MM.1S (cell line): ENCODE data around the gene CD8A.

ENCODE experiments used
- DNase-seq: peaks from one replicate; pipeline ENCODE4 v3.0.0-alpha.2; 2015
- H2AFZ ChIP-seq: fragments of 300-600 bp; sonication (generic); 2 replicates; pipeline ENCODE4 v1.6.0; 2016; ENCODE audit warnings: antibody characterized with exemption, low read length
- H3F3A ChIP-seq: fragments of 300-600 bp; sonication (generic); 2 replicates; pipeline ENCODE4 v1.6.1; 2016; ENCODE audit warnings: mild to moderate bottlenecking, antibody characterized with exemption, low read length, moderate library complexity, mixed read lengths; ENCODE audit not compliant: insufficient read depth
- H3K27ac ChIP-seq: fragments of 300-600 bp; sonication (generic); 2 replicates; pipeline ENCODE4 v1.5.1; 2016; ENCODE audit warnings: mild to moderate bottlenecking, low read length
- H3K27me3 ChIP-seq: fragments of 300-600 bp; sonication (generic); replicated peaks from 2 replicates; pipeline ENCODE4 v1.6.0; 2016; ENCODE audit warnings: low read length; ENCODE audit not compliant: insufficient read depth
- H3K36me3 ChIP-seq: fragments of 300-600 bp; sonication (generic); replicated peaks from 2 replicates; pipeline ENCODE4 v1.6.1; 2016; ENCODE audit warnings: mild to moderate bottlenecking, low read length, mixed read lengths; ENCODE audit not compliant: insufficient read depth
- H3K4me1 ChIP-seq: fragments of 300-600 bp; sonication (generic); 2 replicates; pipeline ENCODE4 v1.6.1; 2016; ENCODE audit warnings: low read length, mixed read lengths
- H3K4me2 ChIP-seq: fragments of 300-600 bp; sonication (generic); 2 replicates; pipeline ENCODE4 v1.6.0; 2016; ENCODE audit warnings: low read depth, low read length
- H3K4me3 ChIP-seq: fragments of 300-600 bp; sonication (generic); 2 replicates; pipeline ENCODE4 v1.5.1; 2016; ENCODE audit warnings: low read length, mixed read lengths
- H3K79me2 ChIP-seq: fragments of 300-600 bp; sonication (generic); 2 replicates; pipeline ENCODE4 v1.6.1; 2016; ENCODE audit warnings: mixed run types, low read length, mixed read lengths
- H3K9ac ChIP-seq: fragments of 300-600 bp; sonication (generic); 2 replicates; pipeline ENCODE4 v1.6.1; 2016; ENCODE audit warnings: low read length, mixed read lengths
- H3K9me2 ChIP-seq: fragments of 300-600 bp; sonication (generic); replicated peaks from 2 replicates; pipeline ENCODE4 v1.6.1; 2016; ENCODE audit warnings: mild to moderate bottlenecking, low read length, mixed read lengths; ENCODE audit not compliant: insufficient read depth
- H3K9me3 ChIP-seq: fragments of 300-600 bp; sonication (generic); replicated peaks from 2 replicates; pipeline ENCODE4 v1.6.1; 2016; ENCODE audit warnings: mild to moderate bottlenecking, low read length, mixed read lengths; ENCODE audit not compliant: insufficient read depth
- H4K20me1 ChIP-seq: fragments of 300-600 bp; sonication (generic); 2 replicates; pipeline ENCODE4 v1.6.1; 2016; ENCODE audit warnings: mild to moderate bottlenecking, low read length, moderate library complexity, mixed read lengths; ENCODE audit not compliant: insufficient read depth
- EZH2 ChIP-seq: fragments of 300-600 bp; sonication (generic); optimal IDR thresholded peaks from 2 replicates; pipeline ENCODE3; 2017; ENCODE audit warnings: low read depth, mild to moderate bottlenecking, antibody characterized with exemption, low read length, mixed read lengths
- EZH2phosphoT487 ChIP-seq: fragments of 300-600 bp; sonication (generic); IDR thresholded peaks from 2 replicates; pipeline ENCODE4 v1.6.1; 2018; ENCODE audit warnings: antibody characterized with exemption, low read length
- TF ChIP-seq, protein P1 (sequence below): fragments of 300-600 bp; sonication (generic); IDR thresholded peaks from 2 replicates; pipeline ENCODE4 v1.5.1; 2016; ENCODE audit warnings: antibody characterized with exemption, low read length, mixed read lengths

CD8A gene

DNA sequence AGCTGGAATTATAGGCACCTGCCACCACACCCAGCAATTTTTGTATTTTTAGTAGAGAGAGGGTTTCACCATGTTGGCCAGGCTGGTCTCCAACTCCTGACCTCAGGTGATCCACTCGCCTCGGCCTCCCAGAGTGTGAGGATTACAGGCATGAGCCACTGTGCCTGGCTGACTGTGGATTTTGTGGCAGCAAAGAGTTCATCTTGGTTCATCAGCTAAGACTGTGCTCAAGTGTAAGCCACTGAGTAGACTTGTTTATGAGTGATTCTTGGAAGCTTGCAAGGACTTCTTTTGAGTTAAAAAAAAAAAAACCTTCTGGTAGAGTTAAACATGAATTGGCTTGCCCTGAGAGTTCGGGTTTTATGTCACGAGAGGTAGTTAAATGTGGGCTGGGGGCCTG lies 36.2 kb upstream of the CD8A start:
- Histone ChIP-seq H3K4me1 (no peaks in the 10 kb centered on the region), H3K4me2 (no peak overlapping the region), H3K36me3 (no peaks in the 10 kb centered on the region), H3K79me2 (no peaks in the 10 kb centered on the region), H2AFZ (no peak overlapping the region), H3K27ac (no peak overlapping the region), H3K9me2 (no peaks in the 10 kb centered on the region), H3K9ac (no peak overlapping the region), H4K20me1 (no peaks in the 10 kb centered on the region), H3F3A (no peaks in the 10 kb centered on the region), H3K4me3 (no peak overlapping the region), H3K27me3 (no peaks in the 10 kb centered on the region), H3K9me3 (no peaks in the 10 kb centered on the region)
- no peak for DNase-seq
- TF ChIP-seq EZH2phosphoT487: no peak
- TF ChIP-seq EZH2: no peak
- TF ChIP-seq, protein P1, sequence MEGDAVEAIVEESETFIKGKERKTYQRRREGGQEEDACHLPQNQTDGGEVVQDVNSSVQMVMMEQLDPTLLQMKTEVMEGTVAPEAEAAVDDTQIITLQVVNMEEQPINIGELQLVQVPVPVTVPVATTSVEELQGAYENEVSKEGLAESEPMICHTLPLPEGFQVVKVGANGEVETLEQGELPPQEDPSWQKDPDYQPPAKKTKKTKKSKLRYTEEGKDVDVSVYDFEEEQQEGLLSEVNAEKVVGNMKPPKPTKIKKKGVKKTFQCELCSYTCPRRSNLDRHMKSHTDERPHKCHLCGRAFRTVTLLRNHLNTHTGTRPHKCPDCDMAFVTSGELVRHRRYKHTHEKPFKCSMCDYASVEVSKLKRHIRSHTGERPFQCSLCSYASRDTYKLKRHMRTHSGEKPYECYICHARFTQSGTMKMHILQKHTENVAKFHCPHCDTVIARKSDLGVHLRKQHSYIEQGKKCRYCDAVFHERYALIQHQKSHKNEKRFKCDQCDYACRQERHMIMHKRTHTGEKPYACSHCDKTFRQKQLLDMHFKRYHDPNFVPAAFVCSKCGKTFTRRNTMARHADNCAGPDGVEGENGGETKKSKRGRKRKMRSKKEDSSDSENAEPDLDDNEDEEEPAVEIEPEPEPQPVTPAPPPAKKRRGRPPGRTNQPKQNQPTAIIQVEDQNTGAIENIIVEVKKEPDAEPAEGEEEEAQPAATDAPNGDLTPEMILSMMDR: no peak

- H3K4me2 ChIP-seq: no peak overlapping the region
- no peaks in the 10 kb centered on the region for H3K36me3 ChIP-seq
- H3K27me3 ChIP-seq: no peaks in the 10 kb centered on the region
- no peaks in the 10 kb centered on the region for H3K79me2 ChIP-seq
- no peak for DNase-seq
- no peaks in the 10 kb centered on the region for H3K9me3 ChIP-seq
- no peaks in the 10 kb centered on the region for H3K4me1 ChIP-seq
- no peaks in the 10 kb centered on the region for H3K9me2 ChIP-seq
- no peak overlapping the region for H2AFZ ChIP-seq
- H4K20me1 ChIP-seq: no peaks in the 10 kb centered on the region
- no peak overlapping the region for H3K9ac ChIP-seq
- no peak overlapping the region for H3K4me3 ChIP-seq
- H3F3A ChIP-seq: no peaks in the 10 kb centered on the region
- no peak overlapping the region for H3K27ac ChIP-seq
- TF ChIP-seq EZH2: no peak
- TF ChIP-seq EZH2phosphoT487: no peak
- TF ChIP-seq, protein P1: no peak
Observed at GRCh38 chr2:86825693-86826381, 35.1 kb upstream of the CD8A start.

DNA sequence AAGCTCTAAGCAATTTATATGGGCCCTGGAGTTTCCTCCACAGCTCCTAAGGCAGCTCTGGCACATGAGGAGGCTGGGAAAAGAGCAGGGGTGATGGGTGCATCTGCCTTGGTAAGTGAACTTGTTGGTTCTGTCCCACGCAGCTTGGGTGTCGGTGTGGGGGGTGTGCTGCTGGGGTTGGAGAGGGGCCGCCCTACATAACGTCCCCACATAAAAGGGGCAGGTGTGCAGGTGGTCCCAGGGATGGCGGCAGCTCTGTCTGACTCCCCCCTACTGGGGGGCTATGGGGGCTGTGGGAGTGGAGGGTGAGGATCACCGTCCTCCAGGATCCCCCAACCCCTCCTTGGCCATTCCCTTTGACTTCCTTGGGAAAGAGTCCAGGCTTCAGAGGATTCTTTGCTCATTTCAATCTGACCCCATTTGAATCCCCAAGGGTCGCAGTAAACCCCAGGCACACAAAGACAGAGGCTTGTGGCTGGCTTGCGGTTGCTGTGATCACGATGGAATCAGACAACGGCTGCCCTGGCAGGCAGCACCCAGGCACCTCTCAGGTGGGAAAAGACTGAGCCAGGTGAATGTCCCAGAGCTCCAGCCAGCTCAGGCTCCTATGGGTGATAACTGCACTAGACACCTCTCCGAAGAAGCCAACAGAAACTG lies 34.5 kb upstream of the CD8A start:
- TF ChIP-seq, protein P1: no peak
- no peak for TF ChIP-seq EZH2phosphoT487
- TF ChIP-seq EZH2: no peak
- no peaks in the 10 kb centered on the region for H3F3A ChIP-seq
- no peak overlapping the region for H3K4me2 ChIP-seq
- no peaks in the 10 kb centered on the region for H4K20me1 ChIP-seq
- no peak for DNase-seq
- no peaks in the 10 kb centered on the region for H3K36me3 ChIP-seq
- no peaks in the 10 kb centered on the region for H3K4me1 ChIP-seq
- no peaks in the 10 kb centered on the region for H3K27me3 ChIP-seq
- no peaks in the 10 kb centered on the region for H3K9me2 ChIP-seq
- H3K27ac ChIP-seq: no peak overlapping the region
- H2AFZ ChIP-seq: no peak overlapping the region
- no peaks in the 10 kb centered on the region for H3K9me3 ChIP-seq
- H3K79me2 ChIP-seq: no peaks in the 10 kb centered on the region
- H3K9ac ChIP-seq: no peak overlapping the region
- H3K4me3 ChIP-seq: no peak overlapping the region
